HUES48 (cell line): ENCODE measurements around the gene PRKG1.

Experiments used
- H3K27ac ChIP-seq: one replicate; pipeline ENCODE4 v1.7.0; 2013; ENCODE audit warnings: low read depth, low read length, inconsistent platforms
- H3K27me3 ChIP-seq: 2 replicates; pipeline ENCODE4 v1.6.1; 2013; ENCODE audit warnings: mild to moderate bottlenecking, low read length; ENCODE audit not compliant: control insufficient read depth, insufficient read depth
- H3K36me3 ChIP-seq: 2 replicates; pipeline ENCODE4 v1.6.1; 2013; ENCODE audit warnings: low read length; ENCODE audit not compliant: control insufficient read depth, insufficient read depth
- H3K4me1 ChIP-seq: 2 replicates; pipeline ENCODE4 v1.6.1; 2013; ENCODE audit warnings: mild to moderate bottlenecking, low read length; ENCODE audit not compliant: control insufficient read depth, insufficient read depth
- H3K4me3 ChIP-seq: 2 replicates; pipeline ENCODE4 v1.5.1; 2013; ENCODE audit warnings: mild to moderate bottlenecking, low read depth, low read length
- H3K9ac ChIP-seq: 2 replicates; pipeline ENCODE4 v1.6.1; 2013; ENCODE audit warnings: mild to moderate bottlenecking, low read depth, low read length, moderate library complexity
- H3K9me3 ChIP-seq: 2 replicates; pipeline ENCODE4 v1.6.1; 2013; ENCODE audit warnings: low read length; ENCODE audit not compliant: control insufficient read depth, insufficient read depth

PRKG1 gene

DNA sequence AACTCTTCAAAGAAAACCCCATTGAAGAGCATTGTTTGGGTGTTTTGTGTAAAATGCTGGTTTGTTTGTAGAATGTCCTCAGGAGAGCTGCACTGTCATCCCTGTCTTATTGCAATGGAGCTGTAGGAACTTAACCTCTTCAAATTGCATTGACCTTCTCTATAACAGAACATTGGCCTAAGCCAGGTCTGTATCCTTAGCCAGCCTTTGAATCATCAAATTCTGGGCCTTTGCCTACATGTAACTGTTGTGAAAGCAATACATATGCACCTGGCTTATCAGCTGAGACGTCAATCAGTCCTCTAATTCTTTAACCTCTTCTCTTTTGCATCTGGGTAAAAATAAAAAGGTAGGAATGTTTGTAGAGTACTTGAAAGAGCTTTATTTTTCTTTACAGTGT is 429.1 kb downstream of the PRKG1 start:
- Histone ChIP-seq H3K4me3 (no peak overlapping the region), H3K9me3 (no peaks in the 10 kb centered on the region), H3K27ac (no peak overlapping the region), H3K27me3 (no peaks in the 10 kb centered on the region), H3K9ac (no peak overlapping the region), H3K36me3 (no peaks in the 10 kb centered on the region), H3K4me1 (no peaks in the 10 kb centered on the region)

- Histone ChIP-seq H3K9ac (no peak overlapping the region), H3K27me3 (no peaks in the 10 kb centered on the region), H3K4me1 (no peaks in the 10 kb centered on the region), H3K36me3 (no peaks in the 10 kb centered on the region), H3K27ac (no peak overlapping the region), H3K9me3 (no peaks in the 10 kb centered on the region), H3K4me3 (no peak overlapping the region)
Observed at GRCh38 chr10:51507476-51507875, 433.2 kb downstream of the PRKG1 start.

DNA sequence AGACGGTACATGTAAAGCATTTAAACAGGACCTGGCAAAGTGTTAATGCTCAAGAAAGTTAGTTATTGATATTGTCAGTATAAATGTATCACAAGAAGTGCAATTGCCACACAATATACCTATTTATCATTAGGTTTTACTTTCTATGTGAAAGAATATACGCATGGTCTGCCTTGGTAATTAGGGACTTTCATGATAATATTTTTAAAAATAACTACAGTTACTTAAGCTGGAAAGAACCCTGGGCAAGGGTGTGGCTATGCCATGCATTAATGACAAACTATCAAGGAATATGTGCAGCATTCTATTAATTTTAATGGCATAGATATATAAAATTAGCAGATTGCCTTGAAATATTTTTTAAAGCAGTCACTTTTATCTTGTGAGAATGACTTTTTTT is 433.9 kb downstream of the PRKG1 start:
- H3K36me3 ChIP-seq = no peaks in the 10 kb centered on the region
- H3K9me3 ChIP-seq = no peaks in the 10 kb centered on the region
- no peak overlapping the region for H3K27ac ChIP-seq
- no peak overlapping the region for H3K4me3 ChIP-seq
- H3K4me1 ChIP-seq = no peaks in the 10 kb centered on the region
- H3K27me3 ChIP-seq = no peaks in the 10 kb centered on the region
- H3K9ac ChIP-seq = no peak overlapping the region

GRCh38 chr10:51510231-51510630 is 435.9 kb downstream of the PRKG1 start:
- H3K36me3 ChIP-seq = no peaks in the 10 kb centered on the region
- H3K4me3 ChIP-seq = no peak overlapping the region
- no peaks in the 10 kb centered on the region for H3K9me3 ChIP-seq
- no peak overlapping the region for H3K27ac ChIP-seq
- H3K27me3 ChIP-seq = no peaks in the 10 kb centered on the region
- no peak overlapping the region for H3K9ac ChIP-seq
- no peaks in the 10 kb centered on the region for H3K4me1 ChIP-seq

DNA sequence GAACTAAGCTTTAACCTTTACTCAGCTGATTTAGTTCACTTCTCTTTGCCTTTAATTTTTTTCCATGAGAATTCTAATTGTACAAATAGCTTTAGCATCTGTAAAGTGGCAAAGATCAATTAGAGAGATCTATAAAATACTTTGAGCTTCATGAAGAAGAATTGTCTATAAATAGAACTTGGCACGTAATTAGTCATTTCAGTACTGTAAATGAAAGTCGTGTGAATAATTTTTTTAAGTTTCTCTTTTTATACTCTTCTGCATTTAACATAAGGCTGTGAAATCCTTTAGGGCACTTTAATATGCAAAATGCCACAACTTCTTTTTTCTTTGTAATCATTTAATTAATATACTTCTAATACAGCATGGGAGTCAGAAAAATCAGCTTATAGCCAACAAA is 447.3 kb downstream of the PRKG1 start:
- Histone ChIP-seq H3K36me3 (no peaks in the 10 kb centered on the region), H3K4me1 (peaks cover 7% of the 10 kb centered on the region; the same call in 1 of the 2 replicates), H3K9ac (no peak overlapping the region), H3K27ac (no peak overlapping the region), H3K9me3 (no peaks in the 10 kb centered on the region), H3K4me3 (no peak overlapping the region), H3K27me3 (no peaks in the 10 kb centered on the region)

GRCh38 chr10:51522858-51523257 is 448.6 kb downstream of the PRKG1 start:
- no peaks in the 10 kb centered on the region for H3K36me3 ChIP-seq
- no peak overlapping the region for H3K27ac ChIP-seq
- H3K4me3 ChIP-seq = no peak overlapping the region
- H3K4me1 ChIP-seq = peaks cover 2% of the 10 kb centered on the region; the same call in 1 of the 2 replicates
- no peaks in the 10 kb centered on the region for H3K27me3 ChIP-seq
- H3K9me3 ChIP-seq = no peaks in the 10 kb centered on the region
- no peak overlapping the region for H3K9ac ChIP-seq

- no peaks in the 10 kb centered on the region for H3K27me3 ChIP-seq
- H3K4me1 ChIP-seq = peaks cover 3% of the 10 kb centered on the region; the same call in 1 of the 2 replicates
- H3K36me3 ChIP-seq = no peaks in the 10 kb centered on the region
- no peak overlapping the region for H3K4me3 ChIP-seq
- no peaks in the 10 kb centered on the region for H3K9me3 ChIP-seq
- H3K9ac ChIP-seq = no peak overlapping the region
- no peak overlapping the region for H3K27ac ChIP-seq
Observed at GRCh38 chr10:51523440-51523839, 449.2 kb downstream of the PRKG1 start.

GRCh38 chr10:51524041-51524440 is 449.8 kb downstream of the PRKG1 start:
- H3K4me3 ChIP-seq = no peak overlapping the region
- no peak overlapping the region for H3K9ac ChIP-seq
- H3K27me3 ChIP-seq = no peaks in the 10 kb centered on the region
- H3K9me3 ChIP-seq = no peaks in the 10 kb centered on the region
- no peak overlapping the region for H3K27ac ChIP-seq
- H3K4me1 ChIP-seq = peaks cover 3% of the 10 kb centered on the region; the same call in 1 of the 2 replicates
- H3K36me3 ChIP-seq = no peaks in the 10 kb centered on the region

- H3K36me3 ChIP-seq = no peaks in the 10 kb centered on the region
- no peaks in the 10 kb centered on the region for H3K9me3 ChIP-seq
- H3K27me3 ChIP-seq = no peaks in the 10 kb centered on the region
- H3K9ac ChIP-seq = no peak overlapping the region
- no peak overlapping the region for H3K27ac ChIP-seq
- no peak overlapping the region for H3K4me3 ChIP-seq
- peaks cover 3% of the 10 kb centered on the region; the same call in 1 of the 2 replicates for H3K4me1 ChIP-seq
Observed at GRCh38 chr10:51527522-51528219, 453.4 kb downstream of the PRKG1 start.

GRCh38 chr10:51528527-51528926 is 454.2 kb downstream of the PRKG1 start:
- H3K9me3 ChIP-seq = no peaks in the 10 kb centered on the region
- no peak overlapping the region for H3K9ac ChIP-seq
- H3K27ac ChIP-seq = no peak overlapping the region
- no peaks in the 10 kb centered on the region for H3K27me3 ChIP-seq
- no peaks in the 10 kb centered on the region for H3K36me3 ChIP-seq
- no peak overlapping the region for H3K4me3 ChIP-seq
- H3K4me1 ChIP-seq = peaks cover 3% of the 10 kb centered on the region; the same call in 1 of the 2 replicates

DNA sequence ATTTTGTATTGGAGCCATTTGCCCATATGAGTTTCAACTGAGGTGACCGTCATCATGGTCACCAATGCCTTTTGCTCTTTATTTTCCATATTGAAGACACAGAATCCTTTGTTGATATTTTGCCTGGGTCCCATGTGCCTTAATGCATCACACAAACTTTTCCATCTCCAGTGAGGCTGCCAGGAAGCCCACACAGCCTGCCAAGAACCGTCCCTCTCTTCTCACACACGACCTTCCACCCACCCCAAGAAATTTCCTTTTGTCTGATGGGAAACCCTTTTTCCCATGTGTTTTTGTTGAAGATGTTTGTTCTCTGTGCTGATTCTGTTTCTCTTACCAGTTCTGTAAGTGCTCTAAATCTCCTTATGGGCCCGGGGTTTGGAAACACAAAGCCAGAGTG is 456.3 kb downstream of the PRKG1 start:
- Histone ChIP-seq H3K9ac (no peak overlapping the region), H3K9me3 (no peaks in the 10 kb centered on the region), H3K4me3 (no peak overlapping the region), H3K36me3 (no peaks in the 10 kb centered on the region), H3K27me3 (no peaks in the 10 kb centered on the region), H3K4me1 (peaks cover 3% of the 10 kb centered on the region; the same call in 1 of the 2 replicates), H3K27ac (no peak overlapping the region)
